ENCODE results near the gene CDC73.
A peak's percentile ranks its signal among the peaks of the same experiment; 100 is the strongest.

DNA sequence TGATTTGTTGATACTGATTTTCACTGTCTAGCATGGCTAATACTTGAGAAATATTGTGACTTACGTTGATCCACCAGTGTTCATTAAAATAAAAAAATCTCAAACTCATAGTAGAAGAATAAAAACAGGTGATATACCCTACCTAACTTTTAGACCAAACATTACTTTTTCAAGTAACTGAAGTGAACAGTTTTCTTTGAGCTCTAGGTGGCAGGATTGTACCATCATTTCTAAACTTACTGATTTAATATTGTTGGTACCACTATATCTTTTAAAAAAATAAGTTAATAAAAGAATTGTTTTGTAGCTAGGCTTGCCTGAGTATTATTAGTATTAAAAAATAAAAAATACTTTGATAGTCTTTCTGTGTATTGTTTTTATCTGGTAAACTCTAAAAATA lies 21.5 kb downstream of the CDC73 start:
- TF ChIP-seq CTCF (IDR thresholded peaks at IDR 0.05) (peak in 3 of 5 experiments; percentile 18 to 27 (median 26)), EP300 (IDR thresholded peaks at IDR 0.05; ENCODE audit: low read depth) (no peak), POLR2A (IDR thresholded peaks at IDR 0.05) (no peak), POLR2AphosphoS5 (IDR thresholded peaks at IDR 0.05) (no peak)

Data from transverse colon (tissue), 4 donors.